Measurements from ENCODE around the gene MEX3A. TPM values are rescaled to one million over a fixed set of nuclear protein-coding genes. Genes with fewer than 3 reads are reported as not detected.

The MEX3A gene
- total RNA-seq, 1 experiment from 2014 or later, result 6.1 TPM

DNA sequence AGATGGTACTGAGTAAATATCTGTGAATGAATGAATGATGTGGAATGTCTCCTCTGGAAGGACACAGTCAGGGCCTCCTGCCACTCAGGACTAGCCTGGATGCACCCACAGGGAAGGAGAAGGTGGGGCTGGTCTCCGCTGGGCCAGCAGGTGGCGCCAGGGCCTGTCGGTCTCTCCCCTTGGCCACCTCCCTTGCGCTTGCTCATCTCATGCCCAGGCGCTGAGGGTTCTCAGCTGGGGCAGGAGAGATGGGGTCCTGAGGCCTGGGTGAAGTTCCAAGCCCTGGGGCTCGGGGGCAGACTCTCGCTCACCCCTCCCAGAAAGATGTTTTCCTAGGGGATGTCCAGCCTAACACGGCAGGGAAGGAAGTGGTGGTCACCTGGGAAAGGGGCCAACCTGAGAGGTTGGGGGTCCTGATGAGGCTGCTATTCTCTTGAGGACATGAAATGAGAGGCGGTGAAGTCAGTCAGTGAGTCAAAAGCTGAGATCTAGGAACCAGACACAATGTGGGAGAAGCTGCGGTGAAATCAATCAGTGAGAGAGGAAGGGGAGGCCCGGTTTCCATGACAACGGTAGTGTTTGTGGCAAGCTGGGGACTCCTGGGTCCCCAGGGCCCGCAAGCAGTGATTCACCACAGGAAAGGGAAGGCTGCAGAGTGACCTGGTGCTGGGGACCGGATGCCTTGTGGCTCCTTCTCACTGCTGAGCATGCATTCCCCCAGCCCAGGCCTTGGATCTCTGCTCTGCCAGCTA, 14.6 kb upstream of the MEX3A start:
- Histone ChIP-seq H3K9ac (ENCODE audit: low read length) (peak overlapping the region; percentile 36), H3K79me2 (ENCODE audit: insufficient read depth, low read length) (no peaks in the 10 kb centered on the region), H4K20me1 (ENCODE audit: insufficient read depth) (no peaks in the 10 kb centered on the region), H3K9me2 (ENCODE audit: insufficient read depth) (no peaks in the 10 kb centered on the region), H3K4me3 (replicated peaks in 1 of 2; ENCODE audit: low read depth in 1 of 2, low read length in 2 of 2) (no peak overlapping the region), H2AFZ (ENCODE audit: low read depth, low read length, poor library complexity, severe bottlenecking) (no peak overlapping the region), H3K4me2 (ENCODE audit: low read length) (peak overlapping the region; percentile 41), H3K27me3 (ENCODE audit: insufficient read depth, low read length) (no peaks in the 10 kb centered on the region), H3K4me1 (ENCODE audit: control insufficient read depth in 1 of 2, insufficient read depth in 2 of 2, low read length in 2 of 2) (peaks cover 33 to 66% of the 10 kb centered on the region in 2 experiments), H3K36me3 (ENCODE audit: control insufficient read depth in 1 of 2, insufficient read depth in 2 of 2, low read length in 2 of 2) (no peaks in the 10 kb centered on the region), H3K27ac (ENCODE audit: low read depth, low read length) (peak overlapping the region; percentile 30), H3K9me3 (ENCODE audit: control insufficient read depth in 1 of 2, insufficient read depth in 1 of 2, low read depth in 1 of 2, low read length in 2 of 2) (no peaks in the 10 kb centered on the region)
- POLR2A ChIA-PET, result interaction anchor here (0.5 to 6.5 kb wide), 5 partner anchors 17 to 63 kb away, joined by 3 to 56 read pairs (median 5); no protein-coding TSS in a partner anchor
- RAD21 ChIA-PET (ENCODE audit: low non-redundant PET in 1 of 2, low total read pairs in 2 of 2, uncharacterized antibody in 2 of 2, unreplicated experiment in 2 of 2), result interaction anchor here (0.6 to 6.2 kb wide), 6 partner anchors 18 to 655 kb away, joined by 3 to 43 read pairs (median 6); partner anchors contain the start of genes HDGF (in 1 of the 2) and LMNA (in 1 of the 2)
- DNase-seq (ENCODE audit: low read depth, low spot score), result peak; percentile 54
- intact Hi-C loops (cut with micrococcal nuclease), result loop anchor here (1.0 kb wide), 1 partner anchor 33 kb away; no protein-coding TSS in a partner anchor
- no TSS peak for BruUV-seq (replicated peaks)
- CTCF ChIA-PET, result interaction anchor here (0.6 to 7.6 kb wide), 12 partner anchors 8 to 129 kb away, joined by 3 to 189 read pairs (median 4); partner anchors contain the start of genes MEX3A and PMF1
- ATAC-seq, result peak; percentile 96
- TF ChIP-seq YY1 (IDR thresholded peaks at IDR 0.05; ENCODE audit: extremely low read depth, insufficient replicate concordance, low read depth, low read length), result peak; percentile 45
- TF ChIP-seq JUND (IDR thresholded peaks at IDR 0.05), result no peak
- no peak for TF ChIP-seq ELF1 (IDR thresholded peaks at IDR 0.05; ENCODE audit: borderline replicate concordance, low read depth)
- no peak for TF ChIP-seq FOSL1 (IDR thresholded peaks at IDR 0.05; ENCODE audit: low read depth)
- no peak for TF ChIP-seq EZH2 (IDR thresholded peaks at IDR 0.05)
- TF ChIP-seq, protein P1, sequence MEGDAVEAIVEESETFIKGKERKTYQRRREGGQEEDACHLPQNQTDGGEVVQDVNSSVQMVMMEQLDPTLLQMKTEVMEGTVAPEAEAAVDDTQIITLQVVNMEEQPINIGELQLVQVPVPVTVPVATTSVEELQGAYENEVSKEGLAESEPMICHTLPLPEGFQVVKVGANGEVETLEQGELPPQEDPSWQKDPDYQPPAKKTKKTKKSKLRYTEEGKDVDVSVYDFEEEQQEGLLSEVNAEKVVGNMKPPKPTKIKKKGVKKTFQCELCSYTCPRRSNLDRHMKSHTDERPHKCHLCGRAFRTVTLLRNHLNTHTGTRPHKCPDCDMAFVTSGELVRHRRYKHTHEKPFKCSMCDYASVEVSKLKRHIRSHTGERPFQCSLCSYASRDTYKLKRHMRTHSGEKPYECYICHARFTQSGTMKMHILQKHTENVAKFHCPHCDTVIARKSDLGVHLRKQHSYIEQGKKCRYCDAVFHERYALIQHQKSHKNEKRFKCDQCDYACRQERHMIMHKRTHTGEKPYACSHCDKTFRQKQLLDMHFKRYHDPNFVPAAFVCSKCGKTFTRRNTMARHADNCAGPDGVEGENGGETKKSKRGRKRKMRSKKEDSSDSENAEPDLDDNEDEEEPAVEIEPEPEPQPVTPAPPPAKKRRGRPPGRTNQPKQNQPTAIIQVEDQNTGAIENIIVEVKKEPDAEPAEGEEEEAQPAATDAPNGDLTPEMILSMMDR (IDR thresholded peaks at IDR 0.05 in 2 of 3, conservative IDR thresholded peaks at IDR 0.05 in 1 of 3; ENCODE audit: borderline replicate concordance in 1 of 3, insufficient read depth in 1 of 3, low read depth in 2 of 3, low read length in 2 of 3), result peak in 2 of 3 experiments; percentile 98 to 99; a peak in 4 of 6 replicates
- no peak for TF ChIP-seq ZFX (IDR thresholded peaks at IDR 0.05)
- no peak for TF ChIP-seq CBX3 (IDR thresholded peaks at IDR 0.05; ENCODE audit: low read depth)
- TF ChIP-seq SRF (IDR thresholded peaks at IDR 0.05; ENCODE audit: low read depth), result no peak
- no peak for TF ChIP-seq RAD21 (IDR thresholded peaks at IDR 0.05; ENCODE audit: low read depth)
- TF ChIP-seq, protein P2, sequence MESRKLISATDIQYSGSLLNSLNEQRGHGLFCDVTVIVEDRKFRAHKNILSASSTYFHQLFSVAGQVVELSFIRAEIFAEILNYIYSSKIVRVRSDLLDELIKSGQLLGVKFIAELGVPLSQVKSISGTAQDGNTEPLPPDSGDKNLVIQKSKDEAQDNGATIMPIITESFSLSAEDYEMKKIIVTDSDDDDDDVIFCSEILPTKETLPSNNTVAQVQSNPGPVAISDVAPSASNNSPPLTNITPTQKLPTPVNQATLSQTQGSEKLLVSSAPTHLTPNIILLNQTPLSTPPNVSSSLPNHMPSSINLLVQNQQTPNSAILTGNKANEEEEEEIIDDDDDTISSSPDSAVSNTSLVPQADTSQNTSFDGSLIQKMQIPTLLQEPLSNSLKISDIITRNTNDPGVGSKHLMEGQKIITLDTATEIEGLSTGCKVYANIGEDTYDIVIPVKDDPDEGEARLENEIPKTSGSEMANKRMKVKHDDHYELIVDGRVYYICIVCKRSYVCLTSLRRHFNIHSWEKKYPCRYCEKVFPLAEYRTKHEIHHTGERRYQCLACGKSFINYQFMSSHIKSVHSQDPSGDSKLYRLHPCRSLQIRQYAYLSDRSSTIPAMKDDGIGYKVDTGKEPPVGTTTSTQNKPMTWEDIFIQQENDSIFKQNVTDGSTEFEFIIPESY (IDR thresholded peaks at IDR 0.05; ENCODE audit: extremely low read depth, insufficient replicate concordance, low read length), result no peak
- no peak for TF ChIP-seq ZNF274 (IDR thresholded peaks at IDR 0.05; ENCODE audit: low read depth, low read length)
- no peak for TF ChIP-seq EZH2phosphoT487 (IDR thresholded peaks at IDR 0.05; ENCODE audit: borderline replicate concordance)
- no peak for TF ChIP-seq SP1 (IDR thresholded peaks at IDR 0.05; ENCODE audit: low read depth)
- TF ChIP-seq, protein P3, sequence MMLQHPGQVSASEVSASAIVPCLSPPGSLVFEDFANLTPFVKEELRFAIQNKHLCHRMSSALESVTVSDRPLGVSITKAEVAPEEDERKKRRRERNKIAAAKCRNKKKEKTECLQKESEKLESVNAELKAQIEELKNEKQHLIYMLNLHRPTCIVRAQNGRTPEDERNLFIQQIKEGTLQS (IDR thresholded peaks at IDR 0.05), result no peak
- TF ChIP-seq, protein P4, sequence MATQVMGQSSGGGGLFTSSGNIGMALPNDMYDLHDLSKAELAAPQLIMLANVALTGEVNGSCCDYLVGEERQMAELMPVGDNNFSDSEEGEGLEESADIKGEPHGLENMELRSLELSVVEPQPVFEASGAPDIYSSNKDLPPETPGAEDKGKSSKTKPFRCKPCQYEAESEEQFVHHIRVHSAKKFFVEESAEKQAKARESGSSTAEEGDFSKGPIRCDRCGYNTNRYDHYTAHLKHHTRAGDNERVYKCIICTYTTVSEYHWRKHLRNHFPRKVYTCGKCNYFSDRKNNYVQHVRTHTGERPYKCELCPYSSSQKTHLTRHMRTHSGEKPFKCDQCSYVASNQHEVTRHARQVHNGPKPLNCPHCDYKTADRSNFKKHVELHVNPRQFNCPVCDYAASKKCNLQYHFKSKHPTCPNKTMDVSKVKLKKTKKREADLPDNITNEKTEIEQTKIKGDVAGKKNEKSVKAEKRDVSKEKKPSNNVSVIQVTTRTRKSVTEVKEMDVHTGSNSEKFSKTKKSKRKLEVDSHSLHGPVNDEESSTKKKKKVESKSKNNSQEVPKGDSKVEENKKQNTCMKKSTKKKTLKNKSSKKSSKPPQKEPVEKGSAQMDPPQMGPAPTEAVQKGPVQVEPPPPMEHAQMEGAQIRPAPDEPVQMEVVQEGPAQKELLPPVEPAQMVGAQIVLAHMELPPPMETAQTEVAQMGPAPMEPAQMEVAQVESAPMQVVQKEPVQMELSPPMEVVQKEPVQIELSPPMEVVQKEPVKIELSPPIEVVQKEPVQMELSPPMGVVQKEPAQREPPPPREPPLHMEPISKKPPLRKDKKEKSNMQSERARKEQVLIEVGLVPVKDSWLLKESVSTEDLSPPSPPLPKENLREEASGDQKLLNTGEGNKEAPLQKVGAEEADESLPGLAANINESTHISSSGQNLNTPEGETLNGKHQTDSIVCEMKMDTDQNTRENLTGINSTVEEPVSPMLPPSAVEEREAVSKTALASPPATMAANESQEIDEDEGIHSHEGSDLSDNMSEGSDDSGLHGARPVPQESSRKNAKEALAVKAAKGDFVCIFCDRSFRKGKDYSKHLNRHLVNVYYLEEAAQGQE (IDR thresholded peaks at IDR 0.05; ENCODE audit: low read depth), result no peak
- no peak for TF ChIP-seq SIN3A (IDR thresholded peaks at IDR 0.05; ENCODE audit: low read depth)
- no peak for TF ChIP-seq TCF7L2 (IDR thresholded peaks at IDR 0.05; ENCODE audit: borderline replicate concordance, extremely low read depth, insufficient read depth, insufficient read length)
- no peak for TF ChIP-seq CEBPB (IDR thresholded peaks at IDR 0.05; ENCODE audit: low read depth)
